HG02870 (cell line): ENCODE measurements around the gene KRT76.

Source experiments
- ATAC-seq: cut with Tn5 transposase; IDR thresholded peaks from one replicate; pipeline ENCODE4 v1.9.1; 2021; ENCODE audit warnings: mild to moderate bottlenecking, moderate library complexity; ENCODE audit not compliant: unreplicated experiment

The KRT76 gene

GRCh38 chr12:52782502-52782901 lies 5.4 kb upstream of the KRT76 start:
- no peak for ATAC-seq

GRCh38 chr12:52781399-52782082 lies 4.4 kb upstream of the KRT76 start:
- ATAC-seq, result no peak

DNA sequence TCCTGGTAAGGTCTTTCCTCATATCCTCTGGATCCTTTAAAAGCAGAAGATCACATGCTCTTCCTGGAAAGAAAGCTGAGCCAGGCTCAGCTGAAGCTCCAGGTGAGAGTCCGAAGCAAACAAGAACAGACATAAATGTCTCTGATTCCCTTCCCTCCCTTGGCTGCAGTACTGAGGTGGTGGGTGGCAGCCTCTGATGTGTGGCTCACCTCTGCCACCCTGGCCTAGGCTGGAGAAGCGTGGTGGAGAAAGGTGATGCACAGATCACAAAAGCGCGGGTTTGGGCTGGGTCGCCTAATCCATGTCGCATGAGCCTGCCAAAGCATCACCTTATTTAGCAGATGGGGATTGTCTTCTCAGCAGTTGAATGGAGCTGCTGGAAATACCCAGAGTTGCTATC lies 2.8 kb upstream of the KRT76 start:
- no peak for ATAC-seq

DNA sequence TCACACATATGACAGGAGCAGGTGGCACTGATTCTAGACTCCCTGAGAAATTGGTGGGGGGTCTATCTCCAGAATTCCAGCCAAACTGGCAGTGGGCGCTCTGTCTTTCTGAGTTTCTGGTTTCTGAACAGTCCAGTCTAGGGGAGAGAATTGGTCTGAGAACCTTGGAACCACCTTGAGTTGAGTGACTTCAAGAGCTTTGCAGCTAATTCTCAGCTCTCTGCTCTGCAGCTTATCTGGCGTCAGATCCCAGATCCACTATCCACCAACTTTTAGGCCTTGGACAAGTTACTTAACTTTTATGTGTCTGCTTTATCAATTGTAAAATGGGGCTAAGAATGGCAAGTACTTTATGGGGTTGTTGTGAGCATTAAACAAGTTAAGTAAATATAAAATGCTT lies 1.7 kb upstream of the KRT76 start:
- no peak for ATAC-seq

GRCh38 chr12:52777566-52777965 lies 421 bp upstream of the KRT76 start:
- no peak for ATAC-seq

DNA sequence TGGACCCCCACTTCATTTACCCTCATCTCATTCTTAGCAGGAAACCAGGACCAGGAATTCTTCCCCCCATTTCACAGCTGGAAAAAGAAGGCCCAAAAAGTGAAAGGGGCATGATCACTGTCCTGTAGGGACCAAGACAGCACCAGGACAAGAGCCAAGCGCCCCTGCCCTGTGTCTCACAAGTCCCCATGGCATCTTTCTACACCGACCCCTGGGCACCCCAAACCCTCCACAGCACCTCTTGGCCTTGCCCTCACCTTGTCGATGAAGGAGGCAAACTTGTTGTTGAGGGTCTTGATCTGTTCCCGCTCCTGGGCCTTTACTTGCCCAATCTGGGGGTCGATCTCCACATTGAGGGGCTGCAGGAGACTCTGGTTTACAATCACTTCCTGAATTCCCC lies 710 bp downstream of the KRT76 start:
- ATAC-seq, result no peak

DNA sequence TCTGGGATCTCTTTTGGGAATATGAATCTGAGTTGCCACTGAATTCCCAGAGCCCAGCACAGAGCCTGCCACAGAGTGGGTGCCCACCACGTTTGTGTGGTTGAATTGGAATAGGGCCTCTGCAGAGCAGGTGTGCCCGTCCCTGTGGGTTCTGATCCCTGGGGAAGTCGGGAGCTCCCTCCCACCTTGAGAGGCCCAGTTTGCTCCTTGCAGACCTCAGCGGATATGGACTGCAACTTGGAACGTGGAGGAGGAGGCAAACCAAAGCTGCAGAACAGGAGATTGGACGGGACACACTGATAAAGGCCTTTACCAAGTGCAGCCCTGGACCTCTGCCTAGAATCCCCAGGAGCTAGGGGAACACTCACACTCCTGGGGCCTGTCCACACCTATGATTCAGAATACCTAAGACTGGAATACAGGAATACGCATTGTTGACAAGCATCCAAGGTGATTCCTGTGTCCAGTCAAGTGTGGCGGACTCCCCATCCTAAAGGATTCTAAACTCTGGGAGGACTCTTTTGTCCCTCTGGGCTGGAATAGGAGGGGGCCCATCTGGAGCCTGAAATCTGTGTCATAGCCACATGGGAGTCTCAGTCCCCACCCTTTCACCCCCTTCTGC lies 2.4 kb downstream of the KRT76 start:
- ATAC-seq, result no peak

DNA sequence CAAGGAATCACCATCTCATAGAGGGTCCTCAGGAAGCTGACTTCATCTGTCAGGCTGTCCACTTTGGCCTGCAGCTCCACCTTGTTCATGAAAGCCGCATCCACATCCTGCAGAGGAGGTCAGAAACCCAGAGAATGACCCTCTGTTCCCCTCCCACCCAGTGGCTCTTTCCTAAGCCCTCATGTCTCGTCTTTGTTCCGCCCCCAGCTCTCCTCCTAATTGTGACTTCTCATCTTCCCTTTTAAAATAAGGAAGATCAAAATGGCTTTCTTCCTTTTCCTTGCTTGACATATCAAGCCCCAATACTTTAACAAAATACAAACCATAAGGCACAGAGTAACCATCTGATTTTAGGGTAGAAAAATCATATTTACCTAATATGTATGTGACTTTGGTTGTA lies 4.4 kb downstream of the KRT76 start:
- no peak for ATAC-seq

GRCh38 chr12:52772188-52772587 lies 5.0 kb downstream of the KRT76 start:
- no peak for ATAC-seq

DNA sequence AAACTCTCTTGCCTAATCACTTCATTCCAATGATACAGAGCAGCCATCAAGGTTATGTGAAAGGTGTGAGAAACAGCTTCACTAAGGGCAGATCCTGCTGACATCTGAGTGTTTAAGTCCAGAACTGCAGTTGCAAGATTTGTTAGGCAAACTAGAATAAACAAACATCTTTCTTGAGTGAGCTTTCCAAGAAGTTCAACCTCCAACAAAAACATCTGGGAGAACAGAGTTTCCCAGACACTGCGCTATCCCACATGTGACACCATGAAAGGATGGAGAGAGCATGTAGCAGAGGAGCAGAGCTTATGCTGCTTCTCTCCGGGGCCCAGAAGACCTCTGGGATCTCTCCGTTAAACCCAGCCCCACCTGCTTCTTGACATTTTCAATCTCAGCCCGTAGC lies 5.6 kb downstream of the KRT76 start:
- ATAC-seq, result no peak

DNA sequence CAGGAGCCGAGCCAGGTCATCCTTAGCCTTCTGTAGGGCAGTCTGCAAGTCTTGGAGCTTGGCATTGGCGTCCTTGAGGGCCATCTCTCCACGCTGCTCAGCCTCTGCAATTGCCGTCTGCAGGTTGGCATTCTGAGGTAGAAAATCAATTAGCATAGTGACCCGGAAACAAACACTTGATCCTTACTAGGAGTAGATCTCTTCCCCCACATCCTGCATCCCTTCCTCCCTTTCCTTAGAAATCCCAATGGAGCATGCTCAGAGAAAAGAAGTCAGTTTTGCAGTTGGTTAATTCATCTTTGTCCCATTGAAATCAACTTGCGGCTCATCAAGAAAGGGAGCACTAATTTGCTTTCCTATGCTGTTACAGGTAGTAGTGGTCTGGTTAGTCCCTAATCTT lies 6.1 kb downstream of the KRT76 start:
- ATAC-seq, result no peak

GRCh38 chr12:52769946-52770345 lies 7.2 kb downstream of the KRT76 start:
- ATAC-seq, result no peak

GRCh38 chr12:52769354-52769753 lies 7.8 kb downstream of the KRT76 start:
- no peak for ATAC-seq

DNA sequence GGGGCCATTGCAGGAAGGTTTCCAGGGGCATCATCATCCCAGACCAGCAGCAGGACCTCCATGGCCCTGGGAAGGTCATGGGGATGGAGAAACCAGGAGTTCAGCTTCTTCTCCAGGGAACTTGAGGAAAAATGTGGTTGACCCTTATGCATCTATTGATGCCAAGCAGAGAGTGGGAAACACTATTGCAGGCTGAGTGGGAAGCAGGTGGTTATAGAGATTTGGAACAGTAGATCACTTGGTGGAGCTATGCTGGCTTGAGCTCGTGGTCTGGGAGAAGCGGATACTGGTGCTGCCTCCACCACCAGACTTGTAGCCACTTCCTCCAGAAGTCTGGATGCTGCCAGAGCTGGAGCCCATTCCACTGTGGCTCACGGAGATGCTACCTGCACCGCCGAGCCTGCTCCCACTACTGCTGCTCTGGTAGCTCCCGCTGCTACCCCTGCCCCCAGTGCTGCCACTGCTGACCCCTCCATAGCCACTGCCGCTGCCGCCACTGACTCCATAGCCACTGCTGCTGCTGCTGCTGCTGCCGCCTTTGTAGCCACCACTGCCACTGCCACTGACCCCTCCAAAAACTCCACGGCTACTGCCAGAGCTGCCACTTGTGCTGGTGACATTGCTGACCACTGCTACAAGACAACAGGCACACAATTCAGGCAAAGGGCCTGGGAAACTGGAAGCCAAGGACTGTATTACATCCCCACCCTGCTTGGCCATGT lies 8.5 kb downstream of the KRT76 start:
- ATAC-seq, result no peak

DNA sequence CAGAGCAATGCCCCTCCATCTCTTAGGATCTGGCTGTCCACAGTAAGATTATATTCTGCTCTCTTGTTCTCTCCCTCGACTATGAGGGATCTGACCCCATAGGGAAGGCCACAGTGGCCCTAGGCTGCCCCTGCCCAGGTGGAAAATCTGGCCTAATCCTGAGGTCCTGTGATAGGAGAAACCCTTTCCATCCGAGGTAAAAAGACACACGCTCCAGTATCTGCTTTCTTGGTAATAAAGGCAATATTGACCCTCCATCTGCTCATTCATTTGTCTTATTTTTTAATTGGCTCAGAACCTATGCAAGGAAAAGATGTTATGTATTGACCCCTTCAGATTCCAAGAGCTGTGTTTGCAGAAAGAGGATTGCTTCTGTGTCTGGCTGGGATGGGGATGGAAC lies 9.7 kb downstream of the KRT76 start:
- ATAC-seq, result no peak

GRCh38 chr12:52767020-52767379 lies 10.1 kb downstream of the KRT76 start:
- no peak for ATAC-seq

- ATAC-seq, result no peak
Observed at GRCh38 chr12:52766351-52767019, 10.7 kb downstream of the KRT76 start.

DNA sequence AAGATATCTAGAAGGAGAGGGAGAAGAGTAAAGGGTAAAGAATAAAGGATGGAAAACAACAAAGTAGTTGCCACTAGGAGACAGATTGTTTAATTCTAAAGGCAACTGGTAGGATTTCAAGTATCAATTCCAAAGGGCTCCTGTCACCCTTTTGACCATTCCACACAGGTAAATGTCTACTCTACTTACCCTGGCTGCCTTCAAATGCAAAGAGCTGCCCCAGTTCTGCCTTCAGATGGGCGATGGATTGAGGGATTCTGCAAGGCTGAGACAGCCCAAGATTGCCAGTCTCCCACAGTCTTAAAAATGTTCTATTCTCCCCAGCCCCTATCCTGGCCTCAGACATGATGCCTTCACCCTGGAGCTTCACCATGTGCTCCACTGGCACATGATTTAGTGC lies 11.4 kb downstream of the KRT76 start:
- ATAC-seq, result no peak

DNA sequence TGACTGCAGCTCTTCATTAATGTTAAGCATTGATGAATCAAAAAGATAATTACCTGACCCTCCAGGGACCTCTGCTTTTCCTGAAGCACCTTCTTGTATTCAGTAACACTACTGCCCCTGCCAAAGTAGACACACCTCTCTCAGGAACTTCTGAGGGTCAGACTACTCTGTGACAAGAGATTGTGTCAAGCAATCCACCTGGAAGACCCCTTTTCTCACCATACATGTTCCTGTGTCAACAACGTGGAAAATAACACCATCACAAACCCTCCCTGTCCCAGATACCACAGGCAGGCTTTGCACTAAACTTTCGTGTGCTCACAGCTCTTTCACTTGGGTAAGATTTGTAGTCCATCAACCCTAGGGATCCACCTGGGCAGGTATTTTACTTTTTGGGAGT lies 13.2 kb downstream of the KRT76 start:
- no peak for ATAC-seq

GRCh38 chr12:52763036-52763659 lies 14.0 kb downstream of the KRT76 start:
- ATAC-seq, result no peak

DNA sequence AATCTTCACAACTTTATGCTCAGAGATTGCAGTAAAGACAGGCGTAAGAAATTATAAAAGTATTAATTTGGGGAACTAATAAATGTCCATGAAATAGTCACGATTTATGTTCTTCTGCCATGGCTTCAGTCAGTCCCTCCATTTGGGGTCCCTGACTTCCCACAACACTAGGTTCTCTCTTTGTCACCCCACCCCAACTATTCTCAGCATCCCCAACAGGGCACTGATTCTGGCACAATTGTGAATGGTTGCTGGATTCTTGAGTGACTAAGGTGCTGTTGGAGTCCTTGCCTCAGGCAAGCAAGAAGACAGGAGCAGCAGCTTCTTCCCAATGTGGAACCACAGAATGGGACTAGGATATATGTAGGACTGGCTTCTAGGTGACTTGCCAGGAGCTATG lies 15.3 kb downstream of the KRT76 start:
- no peak for ATAC-seq
